ENCODE data around the gene CLCN5.

GRCh38 chrX:50035126-50035525 is 112.7 kb downstream of the CLCN5 start:
- TF ChIP-seq EZH2phosphoT487 (IDR thresholded peaks at IDR 0.05; ENCODE audit: insufficient read depth, low read depth) (no peak), EZH2 (IDR thresholded peaks at IDR 0.05; ENCODE audit: insufficient read depth, poor library complexity, severe bottlenecking) (no peak)
